Measurements from ENCODE around the gene S100A3.
"Not testable (repeated sequence)": the region's sequence is repeated elsewhere in the genome, so short reads cannot be mapped to it uniquely, and the experiment has no call there.

The S100A3 gene, protein sequence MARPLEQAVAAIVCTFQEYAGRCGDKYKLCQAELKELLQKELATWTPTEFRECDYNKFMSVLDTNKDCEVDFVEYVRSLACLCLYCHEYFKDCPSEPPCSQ

DNA sequence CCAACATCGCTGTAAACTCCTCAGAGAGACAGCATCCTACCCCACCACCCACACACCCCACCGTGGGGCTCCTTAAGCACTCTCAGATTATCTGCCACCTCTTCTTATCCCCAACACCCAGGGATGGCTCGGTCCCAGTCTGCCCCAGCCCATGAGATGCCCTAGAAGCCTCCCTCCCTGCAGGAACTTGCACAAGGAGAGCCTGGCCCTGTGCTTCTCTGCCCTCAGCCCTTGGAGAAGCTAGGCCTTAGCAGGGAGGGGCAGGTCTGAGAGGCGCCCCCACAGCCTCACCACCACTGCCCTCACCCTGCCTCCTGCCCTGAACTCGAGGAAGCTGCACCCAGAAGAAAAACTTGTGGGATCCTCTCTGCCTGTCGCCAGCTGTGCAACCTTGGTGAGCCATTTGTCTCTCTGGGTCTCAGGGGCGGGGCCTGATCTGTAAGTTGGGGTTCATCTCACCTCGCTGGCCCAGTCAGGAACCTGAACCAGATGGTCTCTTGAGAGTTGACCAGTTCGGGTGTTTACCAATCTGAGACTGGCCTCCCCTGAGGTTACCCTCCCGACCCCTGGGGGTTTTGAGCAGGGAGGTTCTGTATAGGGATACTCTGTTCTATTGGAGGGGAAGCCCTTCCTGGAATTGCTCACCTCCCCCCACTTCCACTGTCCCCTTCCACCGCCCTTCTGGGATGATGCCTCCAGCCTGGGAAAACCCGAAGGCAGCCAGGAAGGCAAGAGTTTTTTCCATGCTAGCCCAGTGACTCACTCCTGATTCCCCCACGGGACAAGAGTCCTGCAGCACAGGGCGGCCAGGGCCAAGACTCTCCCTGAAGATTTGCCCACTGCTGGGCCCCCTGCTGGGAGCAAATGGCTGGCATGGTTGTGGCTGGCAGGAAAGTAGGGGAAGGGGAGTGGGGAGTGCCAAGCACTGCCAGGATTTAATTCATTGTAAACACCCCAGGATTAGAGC, at the start of gene S100A3:
TSS of gene S100A3 (minus strand) at position 537 of the 967 bp plus-strand sequence. CDS start 773 bp downstream, outside the sequence.
- DNase-seq (ENCODE audit: low spot score), result no peak

DNA sequence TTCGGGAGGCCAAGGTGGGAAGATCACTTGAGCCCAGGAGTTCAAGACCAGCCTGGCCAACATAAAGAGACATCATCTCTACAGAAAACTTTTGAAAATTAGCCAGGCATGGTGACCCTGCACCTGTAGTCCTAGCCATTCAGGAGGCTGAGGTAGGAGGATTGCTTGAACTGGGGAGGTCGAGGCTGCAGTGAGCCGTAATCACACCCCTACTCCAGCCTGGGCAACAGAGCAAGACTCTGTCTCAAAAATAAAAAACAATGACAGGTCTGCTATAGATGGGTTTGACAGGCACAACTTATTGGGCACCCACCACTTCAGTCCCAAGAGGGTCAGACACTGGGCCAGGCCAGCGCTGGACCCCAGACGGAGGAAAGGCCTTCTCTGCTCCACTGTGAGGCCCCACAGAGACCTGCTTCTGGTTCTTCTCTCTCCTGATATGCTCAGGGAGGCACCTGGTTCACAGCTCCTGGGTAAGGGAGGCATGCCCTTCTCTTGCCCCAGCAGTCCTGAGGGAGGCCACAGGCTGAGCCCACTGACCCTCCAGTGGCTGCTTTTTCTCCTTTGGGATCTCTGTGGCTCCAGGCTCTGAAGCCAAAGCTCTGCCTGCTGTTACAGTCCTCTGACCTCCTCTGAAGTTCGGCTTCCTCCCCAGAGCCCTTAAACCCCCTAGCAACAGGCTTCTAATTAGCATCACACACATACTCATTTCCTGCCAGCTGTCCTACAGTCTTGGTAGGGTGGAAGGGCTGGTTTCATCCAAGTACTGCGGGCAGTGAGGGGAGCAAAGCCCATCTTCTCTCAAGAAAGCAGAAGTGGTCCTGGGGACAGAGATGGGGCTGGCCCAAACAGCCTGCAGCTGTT, 49.5 kb upstream of the S100A3 start:
- no peak for DNase-seq (ENCODE audit: low spot score)

DNA sequence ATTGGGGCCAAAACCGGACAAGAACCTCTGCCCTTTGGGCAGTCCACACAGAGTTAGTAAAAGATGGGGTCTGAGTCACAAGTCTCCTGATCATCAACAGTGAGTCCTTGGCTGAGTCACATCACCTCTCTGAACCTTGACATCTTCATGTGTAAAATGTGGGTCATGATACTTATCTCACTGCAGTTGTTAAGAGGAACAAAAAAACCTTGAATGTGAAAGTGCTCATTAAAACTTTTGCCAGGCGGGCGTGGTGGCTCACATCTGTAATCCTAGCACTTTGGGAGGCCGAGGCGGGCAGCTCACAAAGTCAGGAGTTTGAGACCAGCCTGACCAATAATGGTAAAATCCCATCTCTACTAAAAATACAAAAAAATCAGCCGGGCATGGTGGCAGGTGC, 48.1 kb upstream of the S100A3 start:
- no peak for DNase-seq (ENCODE audit: low spot score)

DNA sequence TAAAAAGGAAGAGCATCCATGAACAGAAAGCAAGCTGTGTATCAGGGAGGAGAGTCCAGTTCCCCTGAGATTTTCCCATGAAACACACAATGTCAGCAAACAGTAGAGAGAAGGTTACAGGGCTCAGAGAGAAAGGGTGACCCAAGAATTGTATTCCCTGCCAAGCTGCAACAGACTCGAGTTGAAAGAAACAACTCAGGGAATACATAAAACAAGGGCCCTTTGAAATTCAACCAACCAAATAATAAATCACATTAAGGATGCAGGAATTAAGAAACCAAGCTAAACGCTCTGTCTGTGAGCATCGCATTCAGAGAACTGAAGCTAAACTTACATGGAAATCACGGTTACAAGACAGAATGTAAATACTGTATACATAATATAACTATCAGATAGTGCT, 43.7 kb upstream of the S100A3 start:
- DNase-seq (ENCODE audit: low spot score), result no peak

DNA sequence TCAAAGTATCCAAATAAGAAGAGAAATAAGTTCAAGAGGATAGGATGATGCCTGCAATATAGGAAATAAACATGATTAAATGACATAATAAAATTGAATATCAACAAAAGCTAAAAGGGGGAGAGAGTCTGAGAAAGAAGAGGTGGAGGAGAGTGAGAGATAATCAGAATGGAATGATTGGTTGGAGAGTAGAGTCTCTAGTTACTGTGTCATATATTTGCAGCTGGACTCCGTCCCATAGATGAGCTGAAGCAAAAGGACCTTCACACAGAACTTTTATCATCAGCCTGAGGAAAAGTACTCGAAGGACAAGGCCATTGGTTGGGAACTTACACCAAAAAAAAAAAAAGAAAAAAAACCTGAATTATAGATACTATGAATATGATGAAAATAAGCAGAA, 39.4 kb upstream of the S100A3 start:
- DNase-seq (ENCODE audit: low spot score), result no peak

DNA sequence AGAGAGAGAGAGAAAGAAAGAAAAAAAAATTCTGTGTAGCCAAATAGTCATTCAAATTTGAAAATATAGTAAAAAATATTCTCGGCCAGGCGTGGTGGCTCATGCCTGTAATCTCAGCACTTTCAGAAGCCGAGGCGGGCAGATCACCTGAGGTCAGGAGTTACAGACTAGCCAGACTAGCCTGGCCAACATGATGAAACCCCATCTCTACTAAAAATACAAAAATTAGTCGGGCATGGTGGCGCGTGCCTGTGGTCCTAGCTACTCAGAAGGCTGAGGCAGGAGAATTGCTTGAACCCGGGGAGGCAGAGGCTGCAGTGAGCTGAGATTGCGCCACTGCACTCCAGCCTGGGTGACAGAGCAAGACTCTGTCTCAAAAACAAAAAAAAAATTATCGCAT, 39.0 kb upstream of the S100A3 start:
- not testable (repeated sequence) for DNase-seq (ENCODE audit: low spot score)

DNA sequence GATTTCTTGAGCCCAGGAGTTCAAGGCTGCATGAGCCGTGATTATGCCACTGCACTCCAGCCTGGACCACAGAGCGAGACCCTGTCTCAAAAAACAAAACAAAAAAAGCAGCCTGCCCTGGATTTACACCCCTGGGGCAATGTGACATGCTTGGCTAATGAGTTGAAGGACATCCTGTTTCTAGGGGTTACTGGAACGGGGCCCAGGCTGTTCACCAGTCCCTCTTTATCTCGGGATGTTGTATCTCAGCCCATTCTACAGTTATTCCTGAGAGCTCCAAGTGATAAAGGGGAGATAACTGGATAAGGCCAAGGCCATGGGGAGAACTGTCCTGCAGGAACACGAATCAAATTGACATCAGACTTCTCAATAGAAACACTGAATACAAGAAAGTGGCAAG, 38.3 kb upstream of the S100A3 start:
- DNase-seq (ENCODE audit: low spot score), result no peak

DNA sequence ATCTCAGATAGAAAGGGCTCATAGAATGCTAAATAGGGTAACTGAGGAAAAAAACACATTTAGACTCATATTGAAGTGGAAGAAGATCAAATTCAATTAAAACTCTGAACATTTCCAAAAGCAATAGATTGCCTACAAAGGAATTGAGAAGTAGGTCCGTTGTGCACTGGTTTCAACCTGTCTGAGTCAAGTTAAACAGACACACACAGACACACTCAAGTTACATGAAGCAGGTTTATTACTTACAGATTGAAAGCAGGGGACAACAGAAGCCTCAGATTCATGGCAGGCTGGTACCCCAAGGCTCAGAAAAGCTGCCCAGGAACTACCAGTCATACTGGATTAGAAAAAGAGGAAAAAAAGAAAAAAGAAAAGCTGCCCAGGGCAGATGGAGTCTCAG, 37.3 kb upstream of the S100A3 start:
- DNase-seq (ENCODE audit: low spot score), result no peak

DNA sequence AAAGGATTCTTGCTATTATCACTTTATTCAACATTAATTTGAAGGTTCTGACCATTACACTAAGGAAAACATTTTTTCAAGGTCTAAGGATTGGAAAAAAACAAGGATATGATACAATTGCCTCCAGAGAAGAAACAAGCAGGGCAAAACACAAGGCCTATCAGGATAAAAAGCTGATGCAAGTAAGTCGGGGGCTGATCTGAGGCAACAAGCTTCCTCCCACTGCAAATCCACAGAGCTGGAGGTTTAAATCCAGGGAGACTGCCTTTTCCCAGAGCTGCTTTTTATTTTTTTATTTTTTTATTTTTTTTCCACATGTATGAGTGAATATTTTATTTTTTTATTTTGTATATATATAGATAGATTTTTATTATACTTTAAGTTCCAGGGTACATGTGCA, 35.9 kb upstream of the S100A3 start:
- no peak for DNase-seq (ENCODE audit: low spot score)

DNA sequence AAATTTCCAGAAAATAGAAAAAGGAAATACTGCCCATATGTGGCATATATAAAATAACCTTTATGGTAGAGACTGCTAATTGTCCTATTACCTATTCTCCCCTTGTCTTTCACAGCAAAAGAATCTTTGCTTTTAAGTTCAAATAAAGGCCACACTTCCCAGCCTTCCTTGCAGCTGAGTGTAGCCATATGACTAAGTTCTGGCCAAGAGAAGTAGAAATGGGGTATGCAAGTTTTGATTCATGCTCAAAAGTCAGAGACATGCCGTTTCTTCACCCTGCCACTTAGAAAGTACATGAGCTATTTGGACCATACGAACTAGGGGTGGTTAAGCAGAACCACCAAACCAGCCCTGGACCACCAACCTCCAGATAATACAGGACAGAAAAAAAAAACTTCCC, 34.9 kb upstream of the S100A3 start:
- DNase-seq (ENCODE audit: low spot score), result no peak

DNA sequence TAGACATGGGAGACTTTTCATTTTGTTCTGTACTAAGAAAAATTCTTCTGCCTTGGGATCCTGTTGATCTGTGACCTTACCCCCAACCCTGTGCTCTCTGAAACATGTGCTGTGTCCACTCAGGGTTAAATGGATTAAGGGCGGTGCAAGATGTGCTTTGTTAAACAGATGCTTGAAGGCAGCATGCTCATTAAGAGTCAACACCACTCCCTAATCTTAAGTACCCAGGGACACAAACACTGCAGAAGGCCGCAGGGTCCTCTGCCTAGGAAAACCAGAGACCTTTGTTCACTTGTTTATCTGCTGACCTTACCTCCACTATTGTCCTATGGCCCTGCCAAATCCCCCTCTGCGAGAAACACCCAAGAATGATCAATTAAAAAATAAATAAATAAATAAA, 34.5 kb upstream of the S100A3 start:
- not testable (repeated sequence) for DNase-seq (ENCODE audit: low spot score)

DNA sequence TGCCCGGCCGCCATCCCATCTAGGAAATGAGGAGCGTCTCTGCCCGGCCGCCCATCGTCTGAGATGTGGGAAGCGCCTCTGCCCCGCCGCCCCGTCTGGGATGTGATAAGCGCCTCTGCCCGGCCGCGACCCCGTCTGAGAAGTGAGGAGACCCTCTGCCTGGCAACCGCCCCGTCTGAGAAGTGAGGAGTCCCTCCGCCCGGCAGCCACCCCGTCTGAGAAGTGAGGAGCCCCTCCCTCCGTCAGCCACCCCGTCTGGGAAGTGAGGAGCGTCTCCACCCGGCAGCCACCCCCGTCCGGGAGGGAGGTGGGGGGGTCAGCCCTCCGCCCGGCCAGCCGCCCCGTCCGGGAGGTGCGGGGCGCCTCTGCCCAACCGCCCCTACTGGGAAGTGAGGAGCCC, 33.8 kb upstream of the S100A3 start:
- not testable (repeated sequence) for DNase-seq (ENCODE audit: low spot score)

DNA sequence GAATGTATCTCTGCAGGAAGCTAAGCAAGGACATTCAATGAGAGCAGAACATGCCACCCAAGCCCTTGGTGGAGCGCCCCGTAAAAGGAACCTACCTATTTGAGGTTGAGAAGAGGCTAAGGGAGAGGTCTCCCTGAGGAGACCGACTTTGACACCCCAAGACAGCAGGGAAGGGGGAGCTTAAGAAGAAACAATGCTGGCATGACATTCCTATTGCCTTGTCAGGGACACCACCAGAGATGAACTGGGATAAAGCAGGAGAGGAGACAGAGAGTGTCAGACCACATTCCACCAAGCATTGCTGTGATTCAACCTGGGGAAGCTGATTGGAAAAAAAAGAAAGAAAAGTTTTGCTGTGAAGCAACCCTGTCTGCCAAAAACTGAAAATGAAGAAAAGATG, 29.9 kb upstream of the S100A3 start:
- no peak for DNase-seq (ENCODE audit: low spot score)

DNA sequence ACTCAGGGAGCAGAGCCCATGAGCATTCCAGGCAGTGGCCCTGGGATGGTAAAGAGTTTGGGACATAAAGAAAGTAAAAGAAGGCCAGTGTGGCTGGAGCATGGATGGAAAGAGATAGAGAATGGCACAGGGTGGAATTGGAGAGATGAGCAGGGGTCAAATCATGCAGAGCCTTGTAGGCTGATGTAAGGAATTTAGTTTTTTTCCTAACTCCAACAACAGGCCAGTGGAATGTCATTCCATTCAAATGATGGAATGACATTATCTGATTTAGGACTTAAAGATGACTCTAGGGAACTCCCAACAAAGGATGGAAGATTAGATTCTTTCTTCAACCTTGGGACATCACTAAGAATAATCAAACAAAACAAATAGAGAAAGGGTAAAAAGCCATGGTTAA, 29.4 kb upstream of the S100A3 start:
- DNase-seq (ENCODE audit: low spot score), result no peak

DNA sequence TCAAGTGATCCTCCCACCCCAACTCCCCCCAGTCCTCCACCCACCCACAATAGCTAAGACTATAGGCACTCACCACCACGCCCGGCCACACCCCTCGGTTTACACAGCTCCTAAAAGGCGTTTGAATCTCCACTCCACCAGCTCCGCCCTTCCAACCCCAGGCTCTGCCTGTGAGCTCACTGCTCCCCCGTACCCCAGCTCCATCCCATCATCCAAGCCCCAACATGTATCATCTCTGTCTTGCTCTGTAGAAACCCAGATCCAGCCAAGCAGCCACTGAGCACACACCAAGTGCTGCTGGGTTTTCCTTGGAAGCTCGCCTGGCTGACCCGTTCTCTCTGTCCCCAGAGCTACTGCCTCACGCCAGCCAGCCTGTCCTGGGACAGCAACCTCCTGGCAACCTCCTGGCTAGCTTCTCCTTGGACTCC, 28.6 kb upstream of the S100A3 start:
- DNase-seq (ENCODE audit: low spot score), result no peak

DNA sequence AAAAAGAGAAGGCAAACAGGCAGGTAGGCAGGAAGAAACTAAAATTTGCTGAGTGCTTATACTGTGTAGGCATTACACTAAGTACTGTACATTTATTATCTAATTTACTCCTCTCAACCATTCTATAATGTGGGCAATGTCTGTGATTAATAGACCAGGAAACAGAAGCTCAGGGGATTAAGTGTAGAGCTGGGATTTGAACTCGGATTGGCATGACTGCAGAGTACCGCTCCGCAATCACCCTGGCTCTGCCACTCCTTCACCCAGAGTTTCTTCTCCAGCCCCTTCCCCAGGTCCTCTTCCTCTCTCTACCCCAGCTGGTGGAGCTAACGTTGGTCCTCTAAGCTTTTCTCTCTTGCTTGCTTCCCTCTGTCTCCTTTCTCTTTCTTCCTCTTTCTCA, 28.1 kb upstream of the S100A3 start:
- DNase-seq (ENCODE audit: low spot score), result no peak

DNA sequence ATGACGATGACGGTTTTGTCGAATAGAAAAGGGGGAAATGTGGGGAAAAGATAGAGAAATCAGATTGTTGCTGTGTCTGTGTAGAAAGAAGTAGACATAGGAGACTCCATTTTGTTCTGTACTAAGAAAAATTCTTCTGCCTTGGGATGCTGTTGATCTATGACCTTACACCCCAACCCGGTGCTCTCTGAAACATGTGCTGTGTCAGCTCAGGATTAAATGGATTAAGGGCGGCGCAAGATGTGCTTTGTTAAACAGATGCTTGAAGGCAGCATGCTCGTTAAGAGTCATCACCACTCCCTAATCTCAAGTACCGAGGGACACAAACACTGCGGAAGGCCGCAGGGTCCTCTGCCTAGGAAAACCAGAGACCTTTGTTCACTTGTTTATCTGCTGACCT, 26.4 kb upstream of the S100A3 start:
- not testable (repeated sequence) for DNase-seq (ENCODE audit: low spot score)

DNA sequence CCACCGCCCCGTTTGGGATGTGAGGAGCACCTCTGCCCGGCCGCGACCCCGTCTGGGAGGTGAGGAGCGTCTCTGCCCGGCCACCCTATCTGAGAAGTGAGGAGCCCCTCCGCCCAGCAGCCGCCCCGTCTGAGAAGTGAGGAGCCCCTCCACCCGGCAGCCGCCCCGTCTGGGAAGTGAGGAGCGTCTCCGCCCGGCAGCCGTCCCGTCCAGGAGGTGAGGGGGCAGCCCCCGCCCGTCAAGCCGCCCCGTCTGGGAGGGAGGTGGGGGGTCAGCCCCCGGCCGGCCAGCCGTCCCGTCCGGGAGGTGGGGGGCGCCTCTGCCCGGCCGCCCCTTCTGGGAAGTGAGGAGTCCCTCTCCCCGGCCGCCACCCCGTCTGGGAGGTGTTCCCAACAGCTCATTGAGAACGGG, 26.0 kb upstream of the S100A3 start:
- not testable (repeated sequence) for DNase-seq (ENCODE audit: low spot score)

DNA sequence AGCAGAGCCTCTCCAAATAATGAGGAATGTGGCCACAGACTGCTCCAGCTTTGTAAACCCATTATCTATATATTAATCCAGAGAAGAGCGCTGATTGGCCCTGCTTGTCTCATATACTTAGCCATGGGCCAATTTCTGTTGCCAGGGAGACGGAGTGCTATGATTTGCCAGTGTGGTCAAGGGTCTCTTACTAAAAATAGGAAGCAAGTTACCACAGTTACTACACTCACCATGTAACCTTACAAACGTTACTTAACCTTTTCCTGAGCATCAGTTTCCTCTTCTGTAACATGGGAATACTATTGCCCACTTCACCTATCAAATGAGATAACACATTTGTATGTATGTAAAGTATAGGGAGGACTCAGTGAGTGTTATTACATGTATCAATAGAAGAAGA, 24.3 kb upstream of the S100A3 start:
- DNase-seq (ENCODE audit: low spot score), result no peak

DNA sequence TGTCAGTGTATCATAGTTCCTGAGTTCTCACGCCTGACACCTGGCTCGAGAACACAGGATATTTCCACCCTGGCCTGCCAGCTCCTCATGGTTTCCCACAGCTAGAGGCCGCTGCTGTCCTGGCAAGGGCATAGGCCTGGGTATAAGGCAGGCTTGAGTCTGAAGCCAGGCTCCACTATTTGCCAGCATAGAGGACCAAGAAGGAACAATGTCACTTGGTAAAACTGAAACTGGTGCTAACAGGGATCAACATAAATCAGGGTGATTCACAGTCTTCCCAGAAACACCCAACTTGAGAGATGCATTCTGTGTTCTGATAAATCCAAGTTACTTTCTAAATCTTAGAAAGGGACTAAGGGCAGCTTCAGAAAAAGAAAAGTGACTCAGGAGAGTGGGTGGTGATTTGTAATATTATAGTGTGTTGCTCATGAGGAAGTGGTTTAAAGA, 23.5 kb upstream of the S100A3 start:
- peak; percentile 50 for DNase-seq (ENCODE audit: low spot score)

DNA sequence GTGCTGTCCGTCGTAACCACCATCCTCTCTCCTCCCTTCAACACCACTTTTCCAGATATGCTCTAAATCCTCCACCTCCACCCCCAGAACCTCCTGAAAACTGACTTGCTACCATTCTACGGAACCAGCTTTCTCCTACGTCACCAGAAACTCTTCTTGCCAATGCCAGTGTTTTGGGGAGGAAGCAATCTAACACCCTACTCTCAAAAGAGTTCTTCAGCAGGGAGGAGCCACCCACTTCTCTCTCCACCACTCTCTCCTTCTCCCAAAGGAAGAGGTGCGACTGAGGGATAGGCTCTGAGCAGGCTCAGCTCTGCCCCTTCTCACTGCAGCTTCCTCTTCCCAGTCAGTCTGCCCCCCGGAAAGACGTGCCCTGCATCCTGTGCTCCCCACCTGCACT, 22.6 kb upstream of the S100A3 start:
- no peak for DNase-seq (ENCODE audit: low spot score)

DNA sequence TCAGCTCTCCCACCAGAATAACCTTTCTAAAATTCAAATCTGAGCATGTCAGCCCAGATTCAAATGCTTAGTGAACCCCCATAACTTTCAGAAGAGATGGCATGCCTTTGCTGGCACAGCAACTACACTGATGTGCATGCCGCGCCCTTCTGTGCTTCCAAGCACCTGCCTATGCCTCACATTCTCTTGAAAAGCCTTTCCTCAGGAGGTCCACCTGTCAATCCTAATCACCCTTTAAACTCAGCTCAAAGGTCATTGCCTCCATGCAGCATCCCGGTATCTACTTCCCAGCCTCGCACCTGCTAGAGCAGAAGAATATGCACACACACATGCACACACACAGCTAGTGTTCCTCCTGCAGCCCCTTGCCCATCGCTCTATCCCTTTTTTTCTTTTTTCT, 21.8 kb upstream of the S100A3 start:
- no peak for DNase-seq (ENCODE audit: low spot score)

DNA sequence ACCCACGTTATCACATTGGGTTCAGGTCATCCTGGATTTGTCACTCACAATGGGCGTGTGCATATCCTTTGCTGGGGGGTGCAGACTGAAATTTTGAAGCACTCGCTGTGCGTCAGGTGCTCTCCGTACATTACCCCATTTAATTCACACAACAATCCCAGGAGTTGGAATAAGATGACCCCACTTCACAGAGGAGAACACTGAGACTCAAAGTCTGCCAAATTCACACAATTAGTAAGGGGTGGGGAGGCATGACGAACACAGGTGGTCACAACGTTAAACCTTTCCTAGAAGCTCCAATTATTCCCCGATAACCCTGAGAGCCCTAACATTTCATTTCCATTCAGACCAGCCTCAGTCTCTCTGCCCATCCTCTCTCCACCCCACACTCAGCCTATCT, 20.4 kb upstream of the S100A3 start:
- DNase-seq (ENCODE audit: low spot score), result no peak
